GM12865 (cell line): ENCODE data around the gene HLA-DRB1.
"Not testable (repeated sequence)": the region's sequence is repeated elsewhere in the genome, so short reads cannot be mapped to it uniquely, and the experiment has no call there.

Experiments
- DNase-seq: peaks from one replicate; pipeline ENCODE4 v3.0.0; 2010; ENCODE audit warnings: low read depth
- H3K4me3 ChIP-seq: 2 replicates; pipeline ENCODE4 v1.5.1; 2011; ENCODE audit warnings: mild to moderate bottlenecking, low read depth, low read length, control low read depth
- TF ChIP-seq, protein P1 (sequence below): IDR thresholded peaks from 2 replicates; pipeline ENCODE4 v1.5.1; 2011; ENCODE audit warnings: low read length, control low read depth, low read depth, inconsistent platforms; ENCODE audit not compliant: insufficient read depth; ENCODE audit errors: missing control alignments

The HLA-DRB1 gene

DNA sequence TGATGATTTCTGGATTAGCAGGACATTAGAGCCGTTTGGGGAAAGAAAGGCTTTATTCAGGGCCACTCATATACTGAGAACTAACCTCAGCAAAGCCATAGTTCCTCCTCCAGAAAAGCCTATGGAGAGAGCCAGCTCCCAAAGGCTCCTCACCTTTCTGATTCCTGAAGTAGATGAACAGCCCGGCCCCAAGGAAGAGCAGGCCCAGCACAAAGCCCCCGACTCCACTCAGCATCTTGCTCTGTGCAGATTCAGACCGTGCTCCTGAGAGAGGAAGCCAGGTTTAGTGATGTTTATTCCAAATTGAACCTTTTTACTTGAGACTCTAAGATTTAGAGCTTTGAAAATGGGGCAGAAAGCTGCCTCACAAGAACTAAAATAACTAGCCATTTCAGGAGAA, 9.1 kb downstream of the HLA-DRB1 start:
- no peak for DNase-seq
- TF ChIP-seq, protein P1, sequence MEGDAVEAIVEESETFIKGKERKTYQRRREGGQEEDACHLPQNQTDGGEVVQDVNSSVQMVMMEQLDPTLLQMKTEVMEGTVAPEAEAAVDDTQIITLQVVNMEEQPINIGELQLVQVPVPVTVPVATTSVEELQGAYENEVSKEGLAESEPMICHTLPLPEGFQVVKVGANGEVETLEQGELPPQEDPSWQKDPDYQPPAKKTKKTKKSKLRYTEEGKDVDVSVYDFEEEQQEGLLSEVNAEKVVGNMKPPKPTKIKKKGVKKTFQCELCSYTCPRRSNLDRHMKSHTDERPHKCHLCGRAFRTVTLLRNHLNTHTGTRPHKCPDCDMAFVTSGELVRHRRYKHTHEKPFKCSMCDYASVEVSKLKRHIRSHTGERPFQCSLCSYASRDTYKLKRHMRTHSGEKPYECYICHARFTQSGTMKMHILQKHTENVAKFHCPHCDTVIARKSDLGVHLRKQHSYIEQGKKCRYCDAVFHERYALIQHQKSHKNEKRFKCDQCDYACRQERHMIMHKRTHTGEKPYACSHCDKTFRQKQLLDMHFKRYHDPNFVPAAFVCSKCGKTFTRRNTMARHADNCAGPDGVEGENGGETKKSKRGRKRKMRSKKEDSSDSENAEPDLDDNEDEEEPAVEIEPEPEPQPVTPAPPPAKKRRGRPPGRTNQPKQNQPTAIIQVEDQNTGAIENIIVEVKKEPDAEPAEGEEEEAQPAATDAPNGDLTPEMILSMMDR: no peak
- H3K4me3 ChIP-seq: no peak overlapping the region

DNA sequence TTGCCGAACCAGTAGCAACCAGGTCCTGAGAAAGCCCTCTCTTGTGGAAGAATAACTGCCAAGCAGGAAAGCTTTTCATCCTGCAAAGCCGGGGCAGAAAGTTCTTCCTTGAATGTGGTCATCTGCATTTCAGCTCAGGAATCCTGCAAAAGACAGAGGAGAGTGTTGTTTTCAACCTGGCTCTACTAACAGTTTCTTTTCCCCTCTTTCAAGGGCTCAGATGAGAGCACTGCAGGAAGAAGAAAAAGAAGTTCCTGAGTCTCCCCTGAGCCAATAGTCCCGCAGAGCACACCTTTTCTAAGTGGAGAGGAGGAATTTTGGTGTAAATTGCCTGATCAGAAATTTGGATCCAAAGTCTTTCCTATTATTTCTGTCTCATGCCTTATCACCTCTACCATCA, 10.7 kb downstream of the HLA-DRB1 start:
- TF ChIP-seq, protein P1: no peak
- H3K4me3 ChIP-seq: no peak overlapping the region
- DNase-seq: no peak

DNA sequence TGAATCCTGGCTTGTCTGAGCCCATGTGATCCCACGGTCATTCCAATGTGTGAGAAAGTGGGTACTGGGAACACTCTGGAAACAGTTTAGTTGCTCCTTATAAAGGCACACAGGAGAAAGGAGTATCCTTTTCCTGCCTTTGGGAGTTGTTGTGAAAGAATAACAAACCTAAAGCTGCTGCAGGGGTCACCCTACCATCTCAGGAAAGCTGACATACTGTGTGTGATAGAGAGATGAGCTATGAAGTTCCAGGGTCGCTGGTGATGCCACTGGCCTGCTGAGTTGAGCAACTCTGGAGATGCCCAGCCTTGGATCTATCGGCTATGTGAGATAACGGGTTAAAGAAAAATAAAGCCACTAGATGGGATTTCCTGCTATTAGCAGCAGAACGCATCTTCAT, 12.2 kb downstream of the HLA-DRB1 start:
- not testable (repeated sequence) for DNase-seq, H3K4me3 ChIP-seq

DNA sequence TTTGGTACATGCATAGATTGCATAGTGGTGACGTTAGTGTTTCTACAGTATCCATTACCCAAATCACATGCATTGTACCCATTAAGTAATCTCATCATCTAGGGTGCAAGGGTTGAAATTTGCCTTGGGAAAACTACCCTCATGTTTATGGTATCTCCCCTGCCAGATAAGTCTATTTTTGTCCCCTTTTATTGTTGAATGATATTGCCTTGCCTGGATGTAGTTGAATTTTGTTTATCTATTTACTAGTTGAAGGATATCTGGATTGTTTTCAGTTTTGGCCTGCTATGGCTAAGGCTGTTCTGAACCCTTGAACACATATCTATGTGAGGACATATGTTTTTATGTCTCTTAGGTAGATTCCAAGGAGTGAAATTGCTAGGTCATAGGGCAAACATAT, 13.4 kb downstream of the HLA-DRB1 start:
- no peak overlapping the region for H3K4me3 ChIP-seq
- TF ChIP-seq, protein P1: no peak
- no peak for DNase-seq

DNA sequence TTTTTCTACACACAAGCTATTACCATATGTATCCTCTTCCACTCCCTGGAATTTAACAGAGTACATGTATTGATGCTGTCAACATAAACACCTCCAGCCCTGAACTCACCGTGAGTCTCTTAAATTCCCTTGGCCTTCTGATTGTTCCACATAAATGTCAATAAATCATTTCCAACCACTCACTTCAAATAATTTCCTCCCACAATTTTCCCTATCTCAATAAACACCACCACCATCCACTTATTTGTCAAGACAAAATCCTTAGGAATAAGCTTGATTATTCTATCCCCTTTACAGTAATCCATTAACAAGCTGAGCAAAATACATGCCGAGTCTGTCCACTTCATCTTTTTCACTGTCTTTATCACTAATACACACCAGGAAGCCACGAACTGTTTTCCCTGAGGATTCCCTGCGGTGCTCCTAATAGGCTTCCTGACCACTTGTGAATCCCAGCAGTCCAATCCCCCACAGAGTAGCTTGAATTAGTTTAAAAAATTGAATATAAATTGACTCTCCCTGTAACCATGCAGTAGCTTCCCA, 19.2 kb downstream of the HLA-DRB1 start:
- H3K4me3 ChIP-seq: no peak overlapping the region
- TF ChIP-seq, protein P1: no peak
- DNase-seq: no peak

DNA sequence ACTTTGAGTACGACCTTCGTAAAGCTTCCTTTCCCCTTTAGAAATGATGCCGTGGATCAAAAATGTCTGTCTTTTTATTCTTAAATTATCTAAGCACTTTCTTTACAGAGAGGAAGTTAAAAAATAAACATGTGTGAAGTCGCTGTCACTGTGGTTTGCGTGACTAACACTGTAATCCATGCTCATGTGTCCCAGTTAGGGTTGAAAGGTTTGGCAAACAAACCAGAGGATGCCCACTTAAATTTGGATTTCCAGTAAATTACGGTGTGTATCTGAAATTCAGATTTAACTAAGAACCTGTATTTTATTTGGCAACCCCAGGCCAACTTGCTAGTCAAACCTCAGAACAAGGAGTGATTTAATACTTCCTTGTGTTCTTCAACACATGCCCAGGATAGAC, 21.1 kb downstream of the HLA-DRB1 start:
- TF ChIP-seq, protein P1: no peak
- no peak overlapping the region for H3K4me3 ChIP-seq
- DNase-seq: no peak

DNA sequence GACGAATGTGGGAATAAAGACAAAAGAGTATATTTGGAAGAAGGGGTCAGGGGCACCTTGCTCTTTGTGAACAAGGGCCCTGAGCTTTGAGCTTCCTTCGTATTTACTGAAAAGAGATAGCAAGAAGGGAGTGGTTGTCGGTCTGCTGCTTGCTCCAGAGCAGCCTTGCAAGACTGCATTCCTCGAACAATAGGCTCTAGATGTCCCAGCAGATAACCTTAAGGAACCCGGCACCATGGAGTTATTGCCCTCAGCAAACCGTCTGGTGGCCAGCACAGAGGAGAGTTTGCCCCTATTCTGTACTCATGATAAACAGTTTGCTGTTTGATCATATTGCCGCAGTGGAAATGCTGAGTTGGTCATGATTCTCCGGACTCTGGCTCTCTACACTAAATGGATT, 22.7 kb downstream of the HLA-DRB1 start:
- DNase-seq: no peak
- no peak overlapping the region for H3K4me3 ChIP-seq
- TF ChIP-seq, protein P1: no peak
